NCI-H2081 treated with DMSO at 0.1 percent for 48 hours (cell line): ENCODE results near the gene SLC4A5.

ENCODE experiments used
- DNase-seq: peaks from one replicate; lab custom pipeline; 2025; lab: John Stamatoyannopoulos, UW

SLC4A5 gene

GRCh38 chr2:74343316-74343715 lies at the start of gene SLC4A5:
TSS of gene SLC4A5 (minus strand) at chr2:74343416. CDS start at chr2:74315023, 28,393 bp downstream.
- no peak for DNase-seq

- DNase-seq = no peak
These were observed 49.2 kb upstream of the SLC4A5 start for GRCh38 chr2:74392449-74392743.

- peak; percentile 64 for DNase-seq
These were observed 48.6 kb upstream of the SLC4A5 start for GRCh38 chr2:74391580-74392448.

- no peak for DNase-seq
These were observed 48.0 kb upstream of the SLC4A5 start for GRCh38 chr2:74391209-74391579.

- no peak for DNase-seq
These were observed 47.4 kb upstream of the SLC4A5 start for GRCh38 chr2:74390606-74391005.

- DNase-seq = no peak
These were observed 44.1 kb upstream of the SLC4A5 start for GRCh38 chr2:74387346-74387745.

- no peak for DNase-seq
These were observed 42.2 kb upstream of the SLC4A5 start for GRCh38 chr2:74385396-74385795.

GRCh38 chr2:74384051-74384450 lies 40.8 kb upstream of the SLC4A5 start:
- no peak for DNase-seq

GRCh38 chr2:74383254-74383653 lies 40.0 kb upstream of the SLC4A5 start:
- DNase-seq = no peak

- DNase-seq = no peak
These were observed 38.5 kb upstream of the SLC4A5 start for GRCh38 chr2:74381751-74382150.

GRCh38 chr2:74379851-74380789 lies 36.9 kb upstream of the SLC4A5 start, which contains the start of gene DCTN1:
TSS of gene DCTN1 (minus strand) at chr2:74380311. CDS start at chr2:74380037, 274 bp downstream.
- DNase-seq = no peak

- no peak for DNase-seq
These were observed 34.8 kb upstream of the SLC4A5 start for GRCh38 chr2:74378007-74378406.

GRCh38 chr2:74375838-74376237 lies 32.6 kb upstream of the SLC4A5 start:
- DNase-seq = no peak

GRCh38 chr2:74374509-74375205 lies 31.4 kb upstream of the SLC4A5 start:
- peak; percentile 51 for DNase-seq

- no peak for DNase-seq
These were observed 30.8 kb upstream of the SLC4A5 start for GRCh38 chr2:74373985-74374384.

GRCh38 chr2:74373221-74373676 lies 30.0 kb upstream of the SLC4A5 start:
- no peak for DNase-seq

- DNase-seq = no peak
These were observed 29.5 kb upstream of the SLC4A5 start for GRCh38 chr2:74372674-74373073.

GRCh38 chr2:74371421-74371820 lies 28.2 kb upstream of the SLC4A5 start:
- no peak for DNase-seq

GRCh38 chr2:74369976-74370375 lies 26.8 kb upstream of the SLC4A5 start:
- DNase-seq = no peak

GRCh38 chr2:74368499-74368898 lies 25.3 kb upstream of the SLC4A5 start:
- no peak for DNase-seq

GRCh38 chr2:74367789-74368188 lies 24.6 kb upstream of the SLC4A5 start:
- DNase-seq = no peak

- no peak for DNase-seq
These were observed 22.8 kb upstream of the SLC4A5 start for GRCh38 chr2:74366036-74366435.
